Muscle layer of colon (tissue), 2 donors: Measurements from ENCODE around the gene SCYL3.
"Not testable (repeated sequence)": the region's sequence is repeated elsewhere in the genome, so short reads cannot be mapped to it uniquely, and the experiment has no call there.

Experiments used
- H3K27ac ChIP-seq: one replicate; pipeline ENCODE4 v1.7.0; 2013; ENCODE audit warnings: low read depth, mild to moderate bottlenecking, low read length, moderate library complexity
- H3K27me3 ChIP-seq, 2 donors: one replicate each; pipeline ENCODE4 v1.7.0; 2013; ENCODE audit warnings: low read length in 2 of 2, mild to moderate bottlenecking in 2 of 2; ENCODE audit not compliant: insufficient read depth in 2 of 2, control insufficient read depth in 1 of 2
- H3K36me3 ChIP-seq: one replicate; pipeline ENCODE4 v1.7.0; 2013; ENCODE audit warnings: mild to moderate bottlenecking, low read length; ENCODE audit not compliant: insufficient read depth
- H3K4me1 ChIP-seq: one replicate; pipeline ENCODE4 v1.7.0; 2013; ENCODE audit warnings: mild to moderate bottlenecking, low read length; ENCODE audit not compliant: insufficient read depth
- H3K4me3 ChIP-seq, 2 donors: one replicate each; pipeline ENCODE4 v1.7.0; 2013; ENCODE audit warnings: low read length in 2 of 2, low read depth in 1 of 2, mild to moderate bottlenecking in 1 of 2, moderate library complexity in 1 of 2
- H3K9ac ChIP-seq: one replicate; pipeline ENCODE4 v1.7.0; 2013; ENCODE audit warnings: low read length
- H3K9me3 ChIP-seq: one replicate; pipeline ENCODE4 v1.7.0; 2013; ENCODE audit warnings: mild to moderate bottlenecking, low read length
- donor health status: abdominal sarcoma.
- donor health status: Adenocarcinoma of cecum.

Gene SCYL3

GRCh38 chr1:169879034-169879840, 14.5 kb downstream of the SCYL3 start:
- Histone ChIP-seq H3K27ac (no peak overlapping the region), H3K36me3 (peaks cover 13% of the 10 kb centered on the region), H3K4me3 (no peak overlapping the region), H3K9me3 (no peaks in the 10 kb centered on the region), H3K27me3 (no peaks in the 10 kb centered on the region), H3K4me1 (peaks cover 5% of the 10 kb centered on the region), H3K9ac (no peak overlapping the region)

GRCh38 chr1:169878498-169878897, 15.2 kb downstream of the SCYL3 start:
- Histone ChIP-seq H3K9ac (no peak overlapping the region), H3K36me3 (peaks cover 14% of the 10 kb centered on the region), H3K4me3 (no peak overlapping the region), H3K27me3 (no peaks in the 10 kb centered on the region), H3K27ac (no peak overlapping the region), H3K9me3 (no peaks in the 10 kb centered on the region), H3K4me1 (peaks cover 7% of the 10 kb centered on the region)

- H3K27ac ChIP-seq = no peak overlapping the region
- H3K4me1 ChIP-seq = peaks cover 7% of the 10 kb centered on the region
- no peak overlapping the region for H3K9ac ChIP-seq
- no peaks in the 10 kb centered on the region for H3K9me3 ChIP-seq
- H3K36me3 ChIP-seq = peaks cover 20% of the 10 kb centered on the region
- H3K27me3 ChIP-seq = no peaks in the 10 kb centered on the region
- no peak overlapping the region for H3K4me3 ChIP-seq
Measured at GRCh38 chr1:169877800-169878491, 15.8 kb downstream of the SCYL3 start.

GRCh38 chr1:169874229-169874628, 19.5 kb downstream of the SCYL3 start:
- Histone ChIP-seq H3K27me3 (no peaks in the 10 kb centered on the region), H3K9ac (no peak overlapping the region), H3K4me3 (no peak overlapping the region), H3K9me3 (no peaks in the 10 kb centered on the region), H3K4me1 (peaks cover 7% of the 10 kb centered on the region), H3K36me3 (peaks cover 36% of the 10 kb centered on the region), H3K27ac (no peak overlapping the region)

- H3K9ac ChIP-seq = no peak overlapping the region
- H3K4me3 ChIP-seq = no peak overlapping the region
- H3K36me3 ChIP-seq = peaks cover 41% of the 10 kb centered on the region
- no peaks in the 10 kb centered on the region for H3K27me3 ChIP-seq
- no peaks in the 10 kb centered on the region for H3K9me3 ChIP-seq
- H3K27ac ChIP-seq = no peak overlapping the region
- H3K4me1 ChIP-seq = peaks cover 7% of the 10 kb centered on the region
Measured at GRCh38 chr1:169873582-169874199, 20.0 kb downstream of the SCYL3 start.

GRCh38 chr1:169872906-169873305, 20.8 kb downstream of the SCYL3 start:
- H3K4me1 ChIP-seq = peaks cover 4% of the 10 kb centered on the region
- H3K9me3 ChIP-seq = no peaks in the 10 kb centered on the region
- H3K4me3 ChIP-seq = no peak overlapping the region
- peaks cover 49% of the 10 kb centered on the region for H3K36me3 ChIP-seq
- no peak overlapping the region for H3K27ac ChIP-seq
- no peak overlapping the region for H3K9ac ChIP-seq
- H3K27me3 ChIP-seq = no peaks in the 10 kb centered on the region

GRCh38 chr1:169871988-169872387, 21.7 kb downstream of the SCYL3 start:
- not testable (repeated sequence) for H3K27me3 ChIP-seq, H3K9me3 ChIP-seq, H3K4me1 ChIP-seq, H3K9ac ChIP-seq, H3K4me3 ChIP-seq, H3K27ac ChIP-seq
- peaks cover 58% of the 10 kb centered on the region for H3K36me3 ChIP-seq

GRCh38 chr1:169869426-169869825, 24.3 kb downstream of the SCYL3 start:
- H3K4me3 ChIP-seq = no peak overlapping the region
- H3K4me1 ChIP-seq = peaks cover 3% of the 10 kb centered on the region
- no peak overlapping the region for H3K9ac ChIP-seq
- H3K9me3 ChIP-seq = no peaks in the 10 kb centered on the region
- no peak overlapping the region for H3K27ac ChIP-seq
- H3K27me3 ChIP-seq = no peaks in the 10 kb centered on the region
- H3K36me3 ChIP-seq = peaks cover 65% of the 10 kb centered on the region

GRCh38 chr1:169868978-169869377, 24.7 kb downstream of the SCYL3 start:
- no peak overlapping the region for H3K9ac ChIP-seq
- no peak overlapping the region for H3K27ac ChIP-seq
- H3K36me3 ChIP-seq = peaks cover 69% of the 10 kb centered on the region

GRCh38 chr1:169867012-169867675, 26.6 kb downstream of the SCYL3 start:
- H3K36me3 ChIP-seq = peaks cover 64% of the 10 kb centered on the region
- H3K4me1 ChIP-seq = no peaks in the 10 kb centered on the region
- H3K9me3 ChIP-seq = no peaks in the 10 kb centered on the region
- H3K27ac ChIP-seq = no peak overlapping the region
- H3K9ac ChIP-seq = no peak overlapping the region
- no peak overlapping the region for H3K4me3 ChIP-seq
- no peaks in the 10 kb centered on the region for H3K27me3 ChIP-seq

More at GRCh38 chr1:169868978-169869377, 24.7 kb downstream of the SCYL3 start:
- Histone ChIP-seq H3K4me1 (no peaks in the 10 kb centered on the region), H3K27me3 (no peaks in the 10 kb centered on the region), H3K9me3 (no peaks in the 10 kb centered on the region), H3K4me3 (no peak overlapping the region)

- Histone ChIP-seq H3K27ac (no peak overlapping the region), H3K4me1 (no peaks in the 10 kb centered on the region), H3K9me3 (no peaks in the 10 kb centered on the region), H3K36me3 (peaks cover 65% of the 10 kb centered on the region), H3K4me3 (no peak overlapping the region), H3K9ac (no peak overlapping the region), H3K27me3 (no peaks in the 10 kb centered on the region)
Measured at GRCh38 chr1:169866577-169866976, 27.1 kb downstream of the SCYL3 start.
